Fibroblast of villous mesenchyme (primary cell): ENCODE measurements around the gene INHBE. TPM values are rescaled to one million over a fixed set of nuclear protein-coding genes. Genes with fewer than 3 reads are reported as not detected.

ENCODE experiments used
- DNase-seq: peaks from one replicate; pipeline ENCODE4 v3.0.0-alpha.2; 2010; ENCODE audit warnings: low read depth
- H3K4me3 ChIP-seq: 2 replicates; pipeline ENCODE4 v1.5.1; 2011; ENCODE audit warnings: low read depth, mild to moderate bottlenecking, low read length
- CTCF ChIP-seq: IDR thresholded peaks from 2 replicates; pipeline ENCODE4 v1.5.1; 2012; ENCODE audit warnings: low read depth, mild to moderate bottlenecking, low read length; ENCODE audit not compliant: insufficient read depth
- total RNA-seq: library from RNA; depleted of rRNA; stranded (reverse); fragments of >200 nt; gene quantifications from 2 replicates; pipeline ENCODE4 v1.2.3, GENCODE V29; 2012

Gene INHBE
- total RNA-seq, 1 donor = 1.7 TPM

GRCh38 chr12:57461917-57462250, 6.8 kb downstream of the INHBE start:
- no peak for DNase-seq
- H3K4me3 ChIP-seq = peak overlapping the region; percentile 78
- no peak for TF ChIP-seq CTCF

GRCh38 chr12:57462251-57462911, 7.3 kb downstream of the INHBE start:
- TF ChIP-seq CTCF = peak; percentile 98
- DNase-seq = peak; percentile 94
- peak overlapping the region; percentile 78 for H3K4me3 ChIP-seq

GRCh38 chr12:57462912-57463253, 7.8 kb downstream of the INHBE start:
- DNase-seq = no peak
- no peak for TF ChIP-seq CTCF
- no peak overlapping the region for H3K4me3 ChIP-seq

GRCh38 chr12:57464569-57464968, 9.5 kb downstream of the INHBE start:
- no peak overlapping the region for H3K4me3 ChIP-seq
- no peak for DNase-seq
- TF ChIP-seq CTCF = no peak

GRCh38 chr12:57465030-57465746, 10.1 kb downstream of the INHBE start:
- TF ChIP-seq CTCF = no peak
- H3K4me3 ChIP-seq = no peak overlapping the region
- DNase-seq = no peak

GRCh38 chr12:57465747-57466505, 10.8 kb downstream of the INHBE start:
- H3K4me3 ChIP-seq = no peak overlapping the region
- DNase-seq = no peak
- no peak for TF ChIP-seq CTCF
